GM18873 (cell line): ENCODE data around the gene SDF2L1.
"Not testable (repeated sequence)": the region's sequence is repeated elsewhere in the genome, so short reads cannot be mapped to it uniquely, and the experiment has no call there.

ENCODE experiments used
- ATAC-seq: cut with Tn5 transposase; IDR thresholded peaks from one replicate; pipeline ENCODE4 v1.9.1; 2021; ENCODE audit warnings: mild to moderate bottlenecking, moderate library complexity, moderate number of reproducible peaks; ENCODE audit not compliant: unreplicated experiment, low FRiP score

SDF2L1 gene

GRCh38 chr22:21684492-21685163 is 42.5 kb downstream of the SDF2L1 start:
- no peak for ATAC-seq

- no peak for ATAC-seq
Observed at GRCh38 chr22:21685164-21685513, 43.0 kb downstream of the SDF2L1 start.

- ATAC-seq = no peak
Observed at GRCh38 chr22:21686193-21686608, 44.1 kb downstream of the SDF2L1 start.

GRCh38 chr22:21686634-21687393 is 44.7 kb downstream of the SDF2L1 start:
- no peak for ATAC-seq

GRCh38 chr22:21687685-21688259 is 45.7 kb downstream of the SDF2L1 start:
- ATAC-seq = no peak

GRCh38 chr22:21688341-21688705 is 46.2 kb downstream of the SDF2L1 start:
- ATAC-seq = no peak

GRCh38 chr22:21688706-21689381 is 46.7 kb downstream of the SDF2L1 start:
- no peak for ATAC-seq

- ATAC-seq = no peak
Observed at GRCh38 chr22:21690401-21690801, 48.3 kb downstream of the SDF2L1 start.

GRCh38 chr22:21691816-21692215 is 49.7 kb downstream of the SDF2L1 start:
- no peak for ATAC-seq

GRCh38 chr22:21692856-21693255 is 50.8 kb downstream of the SDF2L1 start:
- not testable (repeated sequence) for ATAC-seq

GRCh38 chr22:21693333-21693998 is 51.4 kb downstream of the SDF2L1 start:
- no peak for ATAC-seq
